ENCODE results near the gene KRT222.

Gene KRT222

GRCh38 chr17:40648384-40648968 is 16.5 kb downstream of the KRT222 start:
- DNase-seq, result peak in 1 of 2 experiments; percentile 9

GRCh38 chr17:40647624-40648383 is 17.2 kb downstream of the KRT222 start, which contains the start of gene SMARCE1:
TSS of gene SMARCE1 (minus strand) at chr17:40647818. CDS start at chr17:40645802, 2,016 bp downstream.
- peak; percentile 60 to 75 for DNase-seq

GRCh38 chr17:40646791-40647623 is 18.0 kb downstream of the KRT222 start:
- no peak for DNase-seq

GRCh38 chr17:40645943-40646342 is 19.0 kb downstream of the KRT222 start:
- no peak for DNase-seq

- DNase-seq, result no peak
Observed at GRCh38 chr17:40645291-40645690, 19.7 kb downstream of the KRT222 start.

GRCh38 chr17:40637931-40638330 is 27.0 kb downstream of the KRT222 start:
- DNase-seq, result no peak

- no peak for DNase-seq
Observed at GRCh38 chr17:40633871-40634270, 31.1 kb downstream of the KRT222 start.

- DNase-seq, result no peak
Observed at GRCh38 chr17:40632216-40632615, 32.8 kb downstream of the KRT222 start.

GRCh38 chr17:40629842-40630241 is 35.1 kb downstream of the KRT222 start:
- no peak for DNase-seq

GRCh38 chr17:40625311-40625710 is 39.7 kb downstream of the KRT222 start:
- no peak for DNase-seq

- DNase-seq, result no peak
Observed at GRCh38 chr17:40623419-40624210, 41.4 kb downstream of the KRT222 start.

- DNase-seq, result no peak
Observed at GRCh38 chr17:40622509-40622928, 42.5 kb downstream of the KRT222 start.

GRCh38 chr17:40621578-40621977 is 43.4 kb downstream of the KRT222 start:
- no peak for DNase-seq

GRCh38 chr17:40621019-40621418 is 44.0 kb downstream of the KRT222 start:
- DNase-seq, result no peak

GRCh38 chr17:40618754-40619625 is 46.0 kb downstream of the KRT222 start:
- DNase-seq, result no peak

- no peak for DNase-seq
Observed at GRCh38 chr17:40617678-40618240, 47.2 kb downstream of the KRT222 start.

- DNase-seq, result no peak
Observed at GRCh38 chr17:40616592-40616991, 48.4 kb downstream of the KRT222 start.

- peak in 1 of 2 experiments; percentile 2 for DNase-seq
Observed at GRCh38 chr17:40615841-40616476, 49.0 kb downstream of the KRT222 start.

GRCh38 chr17:40615068-40615840 is 49.7 kb downstream of the KRT222 start:
- DNase-seq, result no peak

Data from NCI-H446 (cell line).